Smooth muscle cell (in vitro differentiated cells): ENCODE results near the gene TTC39C. TPM values are rescaled to one million over a fixed set of nuclear protein-coding genes. Genes with fewer than 3 reads are reported as not detected.

ENCODE experiments used
- DNase-seq: peaks from one replicate; lab custom pipeline; 2025; ENCODE audit not compliant: unreplicated experiment; lab: John Stamatoyannopoulos, UW
- H2AFZ ChIP-seq: fragments of 200-600 bp; sonication (generic); 2 replicates; pipeline ENCODE4 v1.6.0; 2016; ENCODE audit warnings: antibody characterized with exemption, low read depth, mild to moderate bottlenecking
- H3F3A ChIP-seq: fragments of 200-600 bp; sonication (generic); 2 replicates; pipeline ENCODE4 v1.6.0; 2017; ENCODE audit warnings: antibody characterized with exemption, low read depth
- H3K27ac ChIP-seq: fragments of 200-600 bp; sonication (generic); 2 replicates; pipeline ENCODE4 v1.5.1; 2016; ENCODE audit warnings: low read depth, mild to moderate bottlenecking
- H3K27me3 ChIP-seq: fragments of 200-600 bp; sonication (generic); 2 replicates; pipeline ENCODE4 v1.6.1; 2016; ENCODE audit warnings: low read depth, mild to moderate bottlenecking
- H3K36me3 ChIP-seq: fragments of 200-600 bp; sonication (generic); 2 replicates; pipeline ENCODE4 v1.5.1; 2016; ENCODE audit warnings: low read depth
- H3K4me1 ChIP-seq: fragments of 200-600 bp; sonication (generic); 2 replicates; pipeline ENCODE4 v1.5.1; 2016; ENCODE audit warnings: low read depth
- H3K4me2 ChIP-seq: fragments of 200-600 bp; sonication (generic); 2 replicates; pipeline ENCODE4 v1.6.0; 2016; ENCODE audit warnings: mild to moderate bottlenecking
- H3K4me3 ChIP-seq: fragments of 200-600 bp; sonication (generic); 2 replicates; pipeline ENCODE4 v1.5.1; 2016; ENCODE audit warnings: mild to moderate bottlenecking
- H3K79me2 ChIP-seq: fragments of 200-600 bp; sonication (generic); 2 replicates; pipeline ENCODE4 v1.6.0; 2016; ENCODE audit warnings: low read depth, mild to moderate bottlenecking
- H3K9ac ChIP-seq: fragments of 200-600 bp; sonication (generic); 2 replicates; pipeline ENCODE4 v1.6.0; 2016; ENCODE audit warnings: low read depth
- H3K9me3 ChIP-seq: fragments of 200-600 bp; sonication (generic); replicated peaks from 2 replicates; pipeline ENCODE4 v1.5.1; 2016; ENCODE audit warnings: low read depth
- H4K20me1 ChIP-seq: fragments of 200-600 bp; sonication (generic); 2 replicates; pipeline ENCODE4 v1.6.0; 2016; ENCODE audit warnings: low read depth
- CTCF ChIP-seq: fragments of 200-600 bp; sonication (generic); IDR thresholded peaks from 2 replicates; pipeline ENCODE4 v1.5.1; 2017; ENCODE audit warnings: borderline replicate concordance, mild to moderate bottlenecking, antibody characterized with exemption; ENCODE audit not compliant: insufficient read depth, poor library complexity, severe bottlenecking
- WGBS: methylation state at CpG from one replicate; pipeline ENCODE4 v1.1.7; 2016; ENCODE audit warnings: low lambda C conversion rate; 5-methylcytosine and 5-hydroxymethylcytosine counted together
- polyA plus RNA-seq: library from polyadenylated mRNA; unstranded; fragments of >200 nt; fragmentation: Nextera tagmentation; extraction: Ambion mirVana; gene quantifications from 2 replicates; pipeline ENCODE4 v1.2.1, GENCODE V29; 2016
- total RNA-seq: library from RNA; depleted of rRNA; stranded (reverse); fragments of >200 nt; gene quantifications from 2 replicates; pipeline ENCODE4 v1.2.3, GENCODE V29; 2014

The TTC39C gene
- total and polyA plus RNA-seq, 2 experiments from 2014 or later = 3.1 to 10.4 TPM

GRCh38 chr18:24089515-24090337 lies 75.2 kb downstream of the TTC39C start:
- Histone ChIP-seq H3K4me1 (no peaks in the 10 kb centered on the region), H3K27ac (no peak overlapping the region), H3F3A (no peaks in the 10 kb centered on the region), H3K4me2 (no peak overlapping the region), H2AFZ (no peak overlapping the region), H3K9ac (no peak overlapping the region), H3K27me3 (no peaks in the 10 kb centered on the region), H4K20me1 (no peaks in the 10 kb centered on the region), H3K9me3 (no peaks in the 10 kb centered on the region), H3K4me3 (no peak overlapping the region), H3K79me2 (no peaks in the 10 kb centered on the region), H3K36me3 (no peaks in the 10 kb centered on the region)
- no peak for DNase-seq
- 89% methylated on average over 4 of the region's 4 CpGs for WGBS
- no peak for TF ChIP-seq CTCF

- no peaks in the 10 kb centered on the region for H3F3A ChIP-seq
- WGBS = 97% methylated on average over 13 of the region's 13 CpGs
- no peak overlapping the region for H2AFZ ChIP-seq
- H3K79me2 ChIP-seq = no peaks in the 10 kb centered on the region
- H3K4me2 ChIP-seq = no peak overlapping the region
- H3K27me3 ChIP-seq = no peaks in the 10 kb centered on the region
- H3K4me1 ChIP-seq = no peaks in the 10 kb centered on the region
- H3K4me3 ChIP-seq = no peak overlapping the region
- H3K9ac ChIP-seq = no peak overlapping the region
- DNase-seq = no peak
- no peak for TF ChIP-seq CTCF
- no peaks in the 10 kb centered on the region for H3K9me3 ChIP-seq
- H3K27ac ChIP-seq = no peak overlapping the region
- no peaks in the 10 kb centered on the region for H3K36me3 ChIP-seq
- H4K20me1 ChIP-seq = no peaks in the 10 kb centered on the region
Measured at GRCh38 chr18:24090876-24091275, 76.3 kb downstream of the TTC39C start.

GRCh38 chr18:24094561-24094960 lies 80.0 kb downstream of the TTC39C start:
- no peak overlapping the region for H3K27ac ChIP-seq
- H4K20me1 ChIP-seq = no peaks in the 10 kb centered on the region
- H3K4me3 ChIP-seq = no peak overlapping the region
- H3F3A ChIP-seq = no peaks in the 10 kb centered on the region
- TF ChIP-seq CTCF = no peak
- no peaks in the 10 kb centered on the region for H3K4me1 ChIP-seq
- no peak overlapping the region for H3K9ac ChIP-seq
- H3K27me3 ChIP-seq = no peaks in the 10 kb centered on the region
- H3K36me3 ChIP-seq = no peaks in the 10 kb centered on the region
- DNase-seq = no peak
- no peaks in the 10 kb centered on the region for H3K9me3 ChIP-seq
- no peak overlapping the region for H2AFZ ChIP-seq
- no peak overlapping the region for H3K4me2 ChIP-seq
- no peaks in the 10 kb centered on the region for H3K79me2 ChIP-seq

- Histone ChIP-seq H3K36me3 (no peaks in the 10 kb centered on the region), H3K4me1 (no peaks in the 10 kb centered on the region), H3K79me2 (no peaks in the 10 kb centered on the region), H3K9ac (no peak overlapping the region), H3K9me3 (no peaks in the 10 kb centered on the region), H3F3A (no peaks in the 10 kb centered on the region), H3K4me3 (no peak overlapping the region), H2AFZ (no peak overlapping the region), H3K27me3 (no peaks in the 10 kb centered on the region), H3K4me2 (no peak overlapping the region), H3K27ac (no peak overlapping the region), H4K20me1 (no peaks in the 10 kb centered on the region)
- 88% methylated on average over 1 of the region's 1 CpG for WGBS
- TF ChIP-seq CTCF = no peak
- DNase-seq = no peak
Measured at GRCh38 chr18:24095976-24096375, 81.4 kb downstream of the TTC39C start.
